ENCODE results near the gene GJA5.

GJA5 gene

GRCh38 chr1:147760481-147761260 is at the start of gene GJA5:
Gene GJA5 (minus strand): TSS chr1:147760602. CDS start chr1:147759238, 1,364 bp downstream.
- DNase-seq: no peak

GRCh38 chr1:147809236-147809635 is 48.8 kb upstream of the GJA5 start:
- no peak for DNase-seq

GRCh38 chr1:147808025-147808424 is 47.6 kb upstream of the GJA5 start:
- DNase-seq: no peak

- no peak for DNase-seq
Measured at GRCh38 chr1:147807405-147807804, 47.0 kb upstream of the GJA5 start.

GRCh38 chr1:147804942-147805723 is 44.7 kb upstream of the GJA5 start:
- DNase-seq: no peak

GRCh38 chr1:147800804-147801203 is 40.4 kb upstream of the GJA5 start:
- DNase-seq: no peak

- no peak for DNase-seq
Measured at GRCh38 chr1:147798731-147799130, 38.3 kb upstream of the GJA5 start.

- no peak for DNase-seq
Measured at GRCh38 chr1:147794570-147794969, 34.2 kb upstream of the GJA5 start.

GRCh38 chr1:147791876-147792275 is 31.5 kb upstream of the GJA5 start:
- DNase-seq: no peak

GRCh38 chr1:147787765-147788164 is 27.4 kb upstream of the GJA5 start:
- DNase-seq: no peak

- no peak for DNase-seq
Measured at GRCh38 chr1:147786536-147786935, 26.1 kb upstream of the GJA5 start.

GRCh38 chr1:147785794-147786506 is 25.5 kb upstream of the GJA5 start:
- no peak for DNase-seq

- DNase-seq: no peak
Measured at GRCh38 chr1:147784941-147785340, 24.5 kb upstream of the GJA5 start.

GRCh38 chr1:147781056-147781471 is 20.7 kb upstream of the GJA5 start:
- no peak for DNase-seq

GRCh38 chr1:147777694-147778093 is 17.3 kb upstream of the GJA5 start:
- no peak for DNase-seq

GRCh38 chr1:147773215-147773715 is 12.9 kb upstream of the GJA5 start:
- no peak for DNase-seq

- DNase-seq: no peak
Measured at GRCh38 chr1:147772570-147772969, 12.2 kb upstream of the GJA5 start.

GRCh38 chr1:147771226-147772125 is 11.1 kb upstream of the GJA5 start:
- DNase-seq: no peak

GRCh38 chr1:147769106-147769505 is 8.7 kb upstream of the GJA5 start:
- no peak for DNase-seq

GRCh38 chr1:147768582-147768981 is 8.2 kb upstream of the GJA5 start:
- no peak for DNase-seq

GRCh38 chr1:147768101-147768500 is 7.7 kb upstream of the GJA5 start:
- no peak for DNase-seq
